ENCODE measurements around the gene TRIM6. TPM values are rescaled to one million over a fixed set of nuclear protein-coding genes. Genes with fewer than 3 reads are reported as not detected.
A peak's percentile ranks its signal among the peaks of the same experiment; 100 is the strongest.
"Not testable (repeated sequence)": the region's sequence is repeated elsewhere in the genome, so short reads cannot be mapped to it uniquely, and the experiment has no call there.

The TRIM6 gene
- total RNA-seq, 2 experiments from 2014 or later = not detected

- CTCF ChIA-PET = interaction anchor here (0.7 to 2.3 kb wide), 3 partner anchors 12 to 84 kb away, joined by 3 to 7 read pairs (median 4); partner anchors contain the start of genes TRIM34 and TRIM5
- H3K9me3 Mint-ChIP-seq = no peaks in the 10 kb centered on the region
- Histone ChIP-seq H3K4me1 (ENCODE audit: insufficient read depth, low read length) (peaks cover 8% of the 10 kb centered on the region), H3K9me3 (ENCODE audit: control insufficient read depth in 1 of 2, insufficient read depth in 1 of 2, low read length in 2 of 2) (no peaks in the 10 kb centered on the region), H3K36me3 (ENCODE audit: insufficient read depth, low read length) (no peaks in the 10 kb centered on the region), H3K27ac (ENCODE audit: low read depth in 1 of 2, low read length in 2 of 2) (no peak overlapping the region), H3K27me3 (ENCODE audit: control insufficient read depth in 1 of 2, insufficient read depth in 2 of 2, low read length in 2 of 2) (peaks cover 0 to 8% of the 10 kb centered on the region in 2 experiments), H3K4me3 (ENCODE audit: low read length) (no peak overlapping the region)
- no peak overlapping the region for H3K27ac Mint-ChIP-seq
- TF ChIP-seq CTCF (IDR thresholded peaks at IDR 0.05) = peak; percentile 84
- DNase-seq = peak; percentile 40 to 78 (median 53)
- no peak overlapping the region for H3K4me3 Mint-ChIP-seq
- ATAC-seq (ENCODE audit: poor library complexity) = peak; percentile 90
- POLR2A ChIA-PET = interaction anchor here (1.0 kb wide), 1 partner anchor 84 kb away, joined by 4 read pairs; the partner anchor contains the start of gene TRIM5
- intact Hi-C loops (cut with DNase I, micrococcal nuclease) = loop anchor here (1.0 to 5.0 kb wide), 6 partner anchors 112 to 752 kb away; partner anchors contain the start of genes OR52E5 (in 1 of the 2) and OR52N2 (in 1 of the 2)
- H3K27me3 Mint-ChIP-seq = peaks cover 20% of the 10 kb centered on the region
- H3K4me1 Mint-ChIP-seq (ENCODE audit: low read depth) = peaks cover 12% of the 10 kb centered on the region
- H3K36me3 Mint-ChIP-seq (ENCODE audit: low read depth) = no peaks in the 10 kb centered on the region
Measured at GRCh38 chr11:5600374-5600851, 4.0 kb downstream of the TRIM6 start.

- intact Hi-C loops (cut with DNase I, micrococcal nuclease) = loop anchor here in 1 of 2 experiments (5.0 kb wide), 3 partner anchors 110 to 750 kb away; partner anchors contain the start of gene OR52E5
- not testable (repeated sequence) for H3K27ac Mint-ChIP-seq
- CTCF ChIA-PET = interaction anchor here (1.3 kb wide), 1 partner anchor 11 kb away, joined by 3 read pairs; no protein-coding TSS in a partner anchor
Measured at GRCh38 chr11:5602791-5603190, 6.4 kb downstream of the TRIM6 start.

DNA sequence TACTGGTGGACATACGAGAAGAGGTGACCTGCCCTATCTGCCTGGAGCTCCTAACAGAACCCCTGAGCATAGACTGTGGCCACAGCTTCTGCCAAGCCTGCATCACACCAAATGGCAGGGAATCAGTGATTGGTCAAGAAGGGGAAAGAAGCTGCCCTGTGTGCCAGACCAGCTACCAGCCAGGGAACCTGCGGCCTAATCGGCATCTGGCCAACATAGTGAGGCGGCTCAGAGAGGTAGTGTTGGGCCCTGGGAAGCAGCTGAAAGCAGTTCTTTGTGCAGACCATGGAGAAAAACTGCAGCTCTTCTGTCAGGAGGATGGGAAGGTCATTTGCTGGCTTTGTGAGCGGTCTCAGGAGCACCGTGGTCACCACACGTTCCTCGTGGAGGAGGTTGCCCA lies 6.9 kb downstream of the TRIM6 start:
- intact Hi-C loops (cut with DNase I, micrococcal nuclease) = loop anchor here in 1 of 2 experiments (5.0 kb wide), 3 partner anchors 109 to 749 kb away; partner anchors contain the start of gene OR52E5
- Mint-ChIP-seq H3K4me1 (ENCODE audit: low read depth) (no peaks in the 10 kb centered on the region), H3K4me3 (no peak overlapping the region), H3K27me3 (peaks cover 6% of the 10 kb centered on the region), H3K9me3 (no peaks in the 10 kb centered on the region), H3K36me3 (ENCODE audit: low read depth) (no peaks in the 10 kb centered on the region), H3K27ac (no peak overlapping the region)
- ChIA-PET POLR2A (no interaction called here), CTCF (interaction anchor here (1.3 kb wide), 1 partner anchor 10 kb away, joined by 3 read pairs; no protein-coding TSS in a partner anchor)
- Histone ChIP-seq H3K4me1 (ENCODE audit: insufficient read depth, low read length) (no peaks in the 10 kb centered on the region), H3K9me3 (ENCODE audit: control insufficient read depth in 1 of 2, insufficient read depth in 1 of 2, low read length in 2 of 2) (no peaks in the 10 kb centered on the region), H3K4me3 (ENCODE audit: low read length) (no peak overlapping the region), H3K36me3 (ENCODE audit: insufficient read depth, low read length) (no peaks in the 10 kb centered on the region), H3K27ac (ENCODE audit: low read depth in 1 of 2, low read length in 2 of 2) (no peak overlapping the region), H3K27me3 (ENCODE audit: control insufficient read depth in 1 of 2, insufficient read depth in 2 of 2, low read length in 2 of 2) (peaks cover 0 to 2% of the 10 kb centered on the region in 2 experiments)
- no peak for DNase-seq
- TF ChIP-seq CTCF (IDR thresholded peaks at IDR 0.05) = no peak
- ATAC-seq (ENCODE audit: poor library complexity) = no peak

More at GRCh38 chr11:5602791-5603190, 6.4 kb downstream of the TRIM6 start:
- DNase-seq; H3K4me1 Mint-ChIP-seq (ENCODE audit: low read depth); H3K4me3 Mint-ChIP-seq; H3K9me3 ChIP-seq (ENCODE audit: control insufficient read depth in 1 of 2, insufficient read depth in 1 of 2, low read length in 2 of 2); POLR2A ChIA-PET; H3K4me3 ChIP-seq (ENCODE audit: low read length); H3K27ac ChIP-seq (ENCODE audit: low read depth in 1 of 2, low read length in 2 of 2); ATAC-seq (ENCODE audit: poor library complexity); H3K27me3 Mint-ChIP-seq; H3K4me1 ChIP-seq (ENCODE audit: insufficient read depth, low read length); H3K36me3 Mint-ChIP-seq (ENCODE audit: low read depth); H3K36me3 ChIP-seq (ENCODE audit: insufficient read depth, low read length); H3K9me3 Mint-ChIP-seq; H3K27me3 ChIP-seq (ENCODE audit: control insufficient read depth in 1 of 2, insufficient read depth in 2 of 2, low read length in 2 of 2): not testable (repeated sequence)
